MCF 10A (cell line): ENCODE measurements around the gene DGKG. TPM values are rescaled to one million over a fixed set of nuclear protein-coding genes. Genes with fewer than 3 reads are reported as not detected.

Experiments
- BruUV-seq: library from RNA; stranded (reverse); fragments of 400-500 nt; replicated peaks from 2 replicates; lab custom pipeline; 2021; lab: Mats Ljungman, UMichigan
- CTCF ChIA-PET: fragments of 300-600 bp; sonication (Branson Sonifier 250); formaldehyde crosslinking; extraction: SDS; loops from one replicate; lab custom pipeline; 2021; ENCODE audit warnings: antibody characterized with exemption, inconsistent platforms; lab: Yijun Ruan, JAX
- POLR2A ChIA-PET: fragments of 300-600, 350-650 bp; sonication (Branson Sonifier 250); formaldehyde crosslinking; extraction: SDS; loops from one replicate; lab custom pipeline; 2020; ENCODE audit warnings: antibody characterized with exemption, inconsistent platforms; lab: Yijun Ruan, JAX
- DNase-seq: peaks from one replicate; pipeline ENCODE4 v3.0.0-alpha.2; 2018; ENCODE audit not compliant: unreplicated experiment
- H3K27ac Mint-ChIP-seq: one replicate; pipeline ENCODE4 v1.8.0; 2022; ENCODE audit warnings: mild to moderate bottlenecking, low read depth, mixed read lengths; ENCODE audit not compliant: unreplicated experiment
- H3K27me3 Mint-ChIP-seq: one replicate; pipeline ENCODE4 v1.8.0; 2022; ENCODE audit warnings: mixed read lengths; ENCODE audit not compliant: insufficient read depth, unreplicated experiment
- H3K36me3 Mint-ChIP-seq: one replicate; pipeline ENCODE4 v1.8.0; 2022; ENCODE audit warnings: mild to moderate bottlenecking, moderate library complexity, mixed read lengths; ENCODE audit not compliant: insufficient read depth, unreplicated experiment
- H3K4me1 Mint-ChIP-seq: one replicate; pipeline ENCODE4 v1.8.0; 2022; ENCODE audit warnings: mixed read lengths; ENCODE audit not compliant: insufficient read depth, unreplicated experiment
- H3K4me3 Mint-ChIP-seq: one replicate; pipeline ENCODE4 v1.8.0; 2022; ENCODE audit warnings: mild to moderate bottlenecking, moderate library complexity, mixed read lengths; ENCODE audit not compliant: unreplicated experiment
- H3K9me3 Mint-ChIP-seq: one replicate; pipeline ENCODE4 v1.8.0; 2022; ENCODE audit warnings: mixed read lengths; ENCODE audit not compliant: unreplicated experiment
- CTCF ChIP-seq: fragments of 200-600 bp; IDR thresholded peaks from one replicate; pipeline ENCODE4 v1.8.0; 2022; ENCODE audit warnings: antibody characterized with exemption, mild to moderate bottlenecking; ENCODE audit not compliant: unreplicated experiment
- intact Hi-C: fragments of 100-400 bp; cut with micrococcal nuclease; formaldehyde crosslinking; loops from 2 replicates; pipeline ENCODE4 v1.14.1; 2022
- total RNA-seq: library from RNA; stranded (reverse); gene quantifications from 2 replicates; pipeline ENCODE4 v1.2.3, GENCODE V29; 2022

Gene DGKG
- total RNA-seq, 1 experiment from 2014 or later = not detected

- POLR2A ChIA-PET = interaction anchor here (0.5 kb wide), 1 partner anchor 166 kb away, joined by 3 read pairs; no protein-coding TSS in a partner anchor
- peaks cover 48% of the 10 kb centered on the region for H3K27me3 Mint-ChIP-seq
Observed at GRCh38 chr3:186342197-186342596, 19.8 kb downstream of the DGKG start.

GRCh38 chr3:186340204-186340603 lies 21.8 kb downstream of the DGKG start:
- H3K4me3 Mint-ChIP-seq = no peak overlapping the region
- peaks cover 67% of the 10 kb centered on the region for H3K27me3 Mint-ChIP-seq
- peak; percentile 13 for DNase-seq
- H3K4me1 Mint-ChIP-seq = no peaks in the 10 kb centered on the region
- ChIA-PET CTCF (no interaction called here), POLR2A (no interaction called here)
- no peak overlapping the region for H3K27ac Mint-ChIP-seq
- no peaks in the 10 kb centered on the region for H3K36me3 Mint-ChIP-seq
- intact Hi-C loops = no loop called here
- H3K9me3 Mint-ChIP-seq = no peaks in the 10 kb centered on the region
- no peak for TF ChIP-seq CTCF
- BruUV-seq = no TSS peak

More at GRCh38 chr3:186342197-186342596, 19.8 kb downstream of the DGKG start:
- no peak for DNase-seq
- H3K9me3 Mint-ChIP-seq = no peaks in the 10 kb centered on the region
- CTCF ChIA-PET = no interaction called here
- no peak overlapping the region for H3K27ac Mint-ChIP-seq
- no peak for TF ChIP-seq CTCF
- intact Hi-C loops = no loop called here
- H3K4me3 Mint-ChIP-seq = no peak overlapping the region
- H3K4me1 Mint-ChIP-seq = no peaks in the 10 kb centered on the region
- H3K36me3 Mint-ChIP-seq = no peaks in the 10 kb centered on the region
- BruUV-seq = no TSS peak

- ChIA-PET CTCF (no interaction called here), POLR2A (no interaction called here)
- DNase-seq = no peak
- intact Hi-C loops = no loop called here
- Mint-ChIP-seq H3K36me3 (no peaks in the 10 kb centered on the region), H3K9me3 (no peaks in the 10 kb centered on the region), H3K27ac (no peak overlapping the region), H3K4me3 (no peak overlapping the region), H3K4me1 (no peaks in the 10 kb centered on the region), H3K27me3 (peaks cover 70% of the 10 kb centered on the region)
- TF ChIP-seq CTCF = no peak
- no TSS peak for BruUV-seq
Observed at GRCh38 chr3:186339180-186339918, 22.7 kb downstream of the DGKG start.

GRCh38 chr3:186333256-186333655 lies 28.8 kb downstream of the DGKG start:
- Mint-ChIP-seq H3K9me3 (no peaks in the 10 kb centered on the region), H3K4me1 (no peaks in the 10 kb centered on the region), H3K27ac (no peak overlapping the region), H3K36me3 (no peaks in the 10 kb centered on the region), H3K27me3 (peaks cover 64% of the 10 kb centered on the region), H3K4me3 (no peak overlapping the region)
- POLR2A ChIA-PET = no interaction called here
- intact Hi-C loops = no loop called here
- no peak for DNase-seq
- no TSS peak for BruUV-seq
- TF ChIP-seq CTCF = no peak
- CTCF ChIA-PET = interaction anchor here (0.6 kb wide), 1 partner anchor 99 kb away, joined by 4 read pairs; no protein-coding TSS in a partner anchor
